H1 (cell line): ENCODE measurements around the gene C1QTNF1. TPM values are rescaled to one million over a fixed set of nuclear protein-coding genes. Genes with fewer than 3 reads are reported as not detected.

Source experiments
- CTCF ChIA-PET: fragments of 300-600 bp; sonication (Branson Sonifier 250); formaldehyde crosslinking; loops from one replicate; lab custom pipeline; 2021; ENCODE audit not compliant: partially characterized antibody; lab: Charles Lee
- POLR2A ChIA-PET: fragments of 300-600 bp; sonication (Branson Sonifier 250); formaldehyde crosslinking; loops from one replicate; lab custom pipeline; 2021; ENCODE audit warnings: inconsistent platforms; ENCODE audit not compliant: partially characterized antibody; lab: Charles Lee
- DNase-seq, 2 experiments: peaks; one replicate each; pipeline versions ENCODE4 v3.0.0 to v3.0.0-alpha.2; 2010 to 2022; ENCODE audit warnings: low spot score in 2 of 2, low read depth in 1 of 2, mixed read lengths in 1 of 2
- FAIRE-seq: peaks from 2 replicates; lab custom pipeline; 2011; peaks lifted over from hg19 to GRCh38; lab: Jason Lieb, UNC
- H2AFZ ChIP-seq: 2 replicates; pipeline ENCODE4 v1.8.1; 2012; ENCODE audit warnings: low read length, inconsistent platforms
- H2AK5ac ChIP-seq: 2 replicates; pipeline ENCODE4 v1.6.1; 2013; ENCODE audit warnings: low read depth, low read length
- H2BK120ac ChIP-seq: replicated peaks from 2 replicates; pipeline ENCODE3; 2013; ENCODE audit warnings: low read depth, low read length, inconsistent platforms
- H2BK12ac ChIP-seq: 2 replicates; pipeline ENCODE4 v1.6.1; 2013; ENCODE audit warnings: low read depth, low read length
- H2BK15ac ChIP-seq: 2 replicates; pipeline ENCODE4 v1.6.1; 2013; ENCODE audit warnings: low read length
- H2BK20ac ChIP-seq: 2 replicates; pipeline ENCODE4 v1.6.1; 2013; ENCODE audit warnings: low read length
- H2BK5ac ChIP-seq: 2 replicates; pipeline ENCODE4 v1.6.1; 2013; ENCODE audit warnings: low read depth, low read length
- H3K14ac ChIP-seq: 2 replicates; pipeline ENCODE4 v1.6.1; 2013; ENCODE audit warnings: inconsistent platforms; ENCODE audit not compliant: insufficient read length
- H3K18ac ChIP-seq: 2 replicates; pipeline ENCODE4 v1.6.1; 2013; ENCODE audit warnings: low read length; ENCODE audit errors: extremely low read depth
- H3K23ac ChIP-seq: 2 replicates; pipeline ENCODE4 v1.6.1; 2013; ENCODE audit warnings: inconsistent platforms; ENCODE audit not compliant: insufficient read length
- H3K23me2 ChIP-seq: 2 replicates; pipeline ENCODE4 v1.6.1; 2013; ENCODE audit warnings: low read depth, low read length
- H3K27ac ChIP-seq: 2 replicates; pipeline ENCODE4 v1.6.1; 2011; ENCODE audit warnings: low read depth, low read length, inconsistent platforms
- H3K27me3 ChIP-seq, 4 experiments: replicated peaks in 1 of 4; 1 replicate in 1 of 4; 2 replicates in 3 of 4; pipeline versions ENCODE4 v1.6.1 to v1.8.1; 2011 to 2013; ENCODE audit warnings: low read length in 3 of 4, mild to moderate bottlenecking in 3 of 4, inconsistent platforms in 2 of 4, mixed read lengths in 2 of 4, moderate library complexity in 1 of 4; ENCODE audit not compliant: control insufficient read depth in 3 of 4, insufficient read depth in 3 of 4; ENCODE audit errors: extremely low read depth in 1 of 4
- H3K36me3 ChIP-seq, 4 experiments: 2 replicates each; pipeline versions ENCODE4 v1.6.1 to v1.8.1; 2011 to 2013; ENCODE audit warnings: mild to moderate bottlenecking in 4 of 4, low read length in 3 of 4, moderate library complexity in 2 of 4, control low read depth in 1 of 4, inconsistent platforms in 1 of 4; ENCODE audit not compliant: insufficient read depth in 4 of 4, control insufficient read depth in 2 of 4
- H3K4ac ChIP-seq: replicated peaks from 2 replicates; pipeline ENCODE3; 2013; ENCODE audit warnings: low read length, low read depth, mixed read lengths, inconsistent platforms; ENCODE audit not compliant: insufficient read length
- H3K4me1 ChIP-seq, 4 experiments: replicated peaks in 1 of 4; 1 replicate in 1 of 4; 2 replicates in 3 of 4; pipeline versions ENCODE4 v1.6.1 to v1.8.1; 2011 to 2013; ENCODE audit warnings: low read length in 3 of 4, inconsistent platforms in 2 of 4, mixed read lengths in 1 of 4; ENCODE audit not compliant: insufficient read depth in 4 of 4, control insufficient read depth in 3 of 4
- H3K4me2 ChIP-seq, 2 experiments: 2 replicates each; pipeline versions ENCODE4 v1.6.1 to v1.8.1; 2011 to 2013; ENCODE audit warnings: low read depth in 2 of 2, low read length in 2 of 2, control low read depth in 1 of 2, inconsistent platforms in 1 of 2, mild to moderate bottlenecking in 1 of 2; ENCODE audit not compliant: insufficient read depth in 1 of 2
- H3K4me3 ChIP-seq, 4 experiments: fragments of 200-600, 300-600 bp in 1 of 4; sonication (generic), shearing (Covaris generic), sonication (Bioruptor Twin) in 1 of 4; 2 replicates each; pipeline versions ENCODE4 v1.5.1 to v1.8.1; 2011 to 2016; ENCODE audit warnings: low read length in 4 of 4, low read depth in 3 of 4, control low read depth in 2 of 4, inconsistent platforms in 2 of 4, mild to moderate bottlenecking in 2 of 4, mixed read lengths in 1 of 4, moderate library complexity in 1 of 4; ENCODE audit not compliant: insufficient read depth in 2 of 4; ENCODE audit errors: extremely low read depth in 1 of 4
- H3K56ac ChIP-seq: replicated peaks from 2 replicates; pipeline ENCODE3; 2013; ENCODE audit warnings: low read depth, mild to moderate bottlenecking, mixed read lengths, low read length, inconsistent platforms; ENCODE audit not compliant: insufficient read length
- H3K79me1 ChIP-seq: 2 replicates; pipeline ENCODE4 v1.6.1; 2013; ENCODE audit warnings: low read depth, low read length, control low read depth
- H3K79me2 ChIP-seq, 2 experiments: 2 replicates each; pipeline versions ENCODE4 v1.6.1 to v1.8.1; 2012 to 2013; ENCODE audit warnings: low read length in 2 of 2, mild to moderate bottlenecking in 2 of 2, inconsistent platforms in 1 of 2; ENCODE audit not compliant: insufficient read depth in 2 of 2, control insufficient read depth in 1 of 2
- H3K9ac ChIP-seq, 4 experiments: replicated peaks in 1 of 4; 1 replicate in 1 of 4; 2 replicates in 3 of 4; pipeline versions ENCODE4 v1.6.1 to v1.8.1; 2011 to 2013; ENCODE audit warnings: low read depth in 3 of 4, low read length in 3 of 4, control low read depth in 2 of 4, mild to moderate bottlenecking in 2 of 4, moderate library complexity in 2 of 4, inconsistent platforms in 1 of 4; ENCODE audit errors: extremely low read depth in 1 of 4
- H3K9me3 ChIP-seq, 2 experiments: 2 replicates each; pipeline versions ENCODE4 v1.6.1 to v1.8.1; 2012 to 2013; ENCODE audit warnings: mild to moderate bottlenecking in 2 of 2, moderate library complexity in 2 of 2, control low read depth in 1 of 2, inconsistent platforms in 1 of 2, low read depth in 1 of 2, low read length in 1 of 2, mixed read lengths in 1 of 2; ENCODE audit not compliant: insufficient read depth in 2 of 2
- H4K20me1 ChIP-seq, 2 experiments: replicated peaks in 1 of 2; 2 replicates each; pipeline versions ENCODE3 to v1.8.1; 2011 to 2013; ENCODE audit warnings: inconsistent platforms in 2 of 2, low read length in 2 of 2, mild to moderate bottlenecking in 1 of 2; ENCODE audit not compliant: insufficient read depth in 2 of 2, control insufficient read depth in 1 of 2
- H4K5ac ChIP-seq: 2 replicates; pipeline ENCODE4 v1.6.1; 2013; ENCODE audit warnings: low read length, low read depth, mixed read lengths, inconsistent platforms; ENCODE audit not compliant: insufficient read length
- H4K8ac ChIP-seq: 2 replicates; pipeline ENCODE4 v1.8.0; 2013; ENCODE audit warnings: mild to moderate bottlenecking, moderate library complexity, low read length, inconsistent platforms; ENCODE audit not compliant: insufficient read depth; ENCODE audit errors: extremely low read depth
- H4K91ac ChIP-seq: replicated peaks from 2 replicates; pipeline ENCODE3; 2013; ENCODE audit warnings: low read length, mixed read lengths, inconsistent platforms; ENCODE audit not compliant: insufficient read length
- ASH2L ChIP-seq: fragments of 200-600, 300-600 bp; sonication (generic); IDR thresholded peaks from one replicate; pipeline ENCODE4 v1.7.1; 2017; ENCODE audit warnings: low read length
- BACH1 ChIP-seq: IDR thresholded peaks from 2 replicates; pipeline ENCODE4 v1.6.1; 2012; ENCODE audit warnings: low read length, improper control_type of control experiment
- CBX5 ChIP-seq: fragments of 300-800, 300-1000 bp; sonication (generic); IDR thresholded peaks from 2 replicates; pipeline ENCODE4 v1.7.1; 2016; ENCODE audit warnings: antibody characterized with exemption, low read length, low read depth
- EP300 ChIP-seq, 2 experiments: IDR thresholded peaks; 1 replicate in 1 of 2; 2 replicates in 1 of 2; pipeline ENCODE4 v1.6.1; 2011 to 2012; ENCODE audit warnings: low read depth in 2 of 2, low read length in 2 of 2, mild to moderate bottlenecking in 2 of 2, borderline replicate concordance in 1 of 2, inconsistent platforms in 1 of 2, moderate library complexity in 1 of 2
- WGBS, 2 experiments: shearing (Covaris generic) in 1 of 2; methylation state at CpG; one replicate each; pipeline versions ENCODE4 v1.1.6 to v1.1.7; 2013 to 2015; ENCODE audit warnings: low lambda C conversion rate in 2 of 2, mixed read lengths in 2 of 2, inconsistent platforms in 1 of 2, low coverage in 1 of 2, missing lambda C conversion rate in 1 of 2; ENCODE audit not compliant: insufficient replicate concordance in 2 of 2, insufficient coverage in 1 of 2, insufficient read length in 1 of 2; ENCODE audit errors: extremely low coverage in 1 of 2, missing lambda C conversion rate in 1 of 2; 5-methylcytosine and 5-hydroxymethylcytosine counted together
- polyA plus RNA-seq, 7 experiments: library from polyadenylated mRNA; depleted of rRNA in 3 of 7; stranded (reverse) in 5 of 7; unstranded in 2 of 7; fragments of >200 nt in 5 of 7; fragments of 200-250 nt in 2 of 7; gene quantifications; 1 replicate in 5 of 7; 2 replicates in 1 of 7; 4 replicates in 1 of 7; pipeline versions ENCODE4 v1.2.1 to v1.2.3, GENCODE V29; 2011 to 2013; ENCODE audit warnings: missing spikeins in 2 of 7, mixed read lengths in 2 of 7
- total RNA-seq: library from RNA; stranded (reverse); fragmentation: NEBNext Ultra II Directional; extraction: Animal tissue kit (Norgen Biotek cat#: 25700); gene quantifications from 2 replicates; pipeline ENCODE4 v1.2.1, GENCODE V29; 2021

The C1QTNF1 gene
- total and polyA plus RNA-seq, 2 of the 8 experiments (the other 6 are each of a cell fraction or from before 2014, with no cell fraction given) = 1.5 to 2.5 TPM

DNA sequence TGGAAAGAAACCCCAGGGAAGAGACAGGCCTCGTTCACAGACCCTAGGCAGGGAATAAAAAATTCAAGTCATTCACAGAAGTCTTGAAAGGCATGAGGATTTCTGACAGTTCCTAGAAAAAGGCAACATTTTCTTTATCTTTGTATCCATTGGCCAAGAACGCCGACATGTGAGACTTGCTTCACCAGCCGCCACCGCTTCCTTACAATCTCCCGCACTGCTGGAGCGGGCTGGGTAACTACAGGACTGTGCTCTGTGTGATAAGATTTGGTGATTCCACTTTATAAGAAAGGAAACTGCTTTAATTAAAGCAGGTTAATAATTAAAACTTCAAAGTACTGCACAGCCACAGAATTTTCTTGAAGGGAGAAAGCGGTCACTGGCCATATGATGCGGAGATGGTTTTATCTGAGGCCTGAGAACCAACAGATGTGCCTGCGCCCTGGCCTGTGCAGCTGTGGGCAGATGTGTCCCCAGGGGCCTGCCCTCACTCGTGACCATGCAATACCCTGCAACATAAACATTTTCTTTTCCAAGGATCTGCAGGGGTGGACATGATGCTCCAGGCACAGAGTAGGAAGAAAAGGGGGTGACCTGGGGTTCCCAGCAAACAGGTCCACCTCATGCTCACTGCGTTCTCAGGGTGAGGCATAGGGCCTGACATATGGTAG is 31.3 kb upstream of the C1QTNF1 start:
- Histone ChIP-seq H3K79me1 (no peaks in the 10 kb centered on the region), H3K9ac (no peak overlapping the region), H3K9me3 (no peaks in the 10 kb centered on the region), H3K79me2 (no peaks in the 10 kb centered on the region), H3K4me3 (no peak overlapping the region), H3K4ac (no peak overlapping the region), H4K8ac (no peak overlapping the region), H3K27me3 (no peaks in the 10 kb centered on the region; a peak in 1 of 7 replicates), H3K36me3 (peaks cover 0 to 10% (median 2%) of the 10 kb centered on the region in 4 experiments; a peak in 3 of 8 replicates), H4K5ac (no peak overlapping the region), H2BK15ac (no peak overlapping the region), H2AK5ac (no peak overlapping the region), H2BK12ac (no peak overlapping the region), H3K23ac (no peak overlapping the region), H2BK5ac (no peak overlapping the region), H2BK20ac (no peak overlapping the region), H3K4me1 (no peaks in the 10 kb centered on the region), H3K23me2 (no peaks in the 10 kb centered on the region), H3K56ac (no peak overlapping the region), H4K20me1 (peaks cover 0 to 12% of the 10 kb centered on the region in 2 experiments), H2AFZ (no peak overlapping the region), H3K18ac (no peak overlapping the region), H3K27ac (no peak overlapping the region), H3K14ac (no peak overlapping the region), H3K4me2 (no peak overlapping the region), H4K91ac (no peak overlapping the region), H2BK120ac (no peak overlapping the region)
- no peak for DNase-seq
- TF ChIP-seq EP300 (IDR thresholded peaks at IDR 0.05; ENCODE audit: borderline replicate concordance in 1 of 2, low read depth in 2 of 2, low read length in 2 of 2) = no peak
- no peak for TF ChIP-seq BACH1
- no peak for TF ChIP-seq CBX5
- no peak for TF ChIP-seq ASH2L
- ChIA-PET CTCF (interaction anchor here (0.9 to 3.9 kb wide), 13 partner anchors 9 to 408 kb away, joined by 3 to 24 read pairs (median 4); no protein-coding TSS in a partner anchor), POLR2A (no interaction called here)
- WGBS, 2 experiments = 83% methylated on average over 12 of the region's 12 CpGs; no CpG with 5 or more reads in 1 of the 2 experiments
- FAIRE-seq = no peak
